NCI-H2107 (cell line): ENCODE results near the gene NUP85.
"Not testable (repeated sequence)": the region's sequence is repeated elsewhere in the genome, so short reads cannot be mapped to it uniquely, and the experiment has no call there.

Experiments used
- DNase-seq: peaks from one replicate; lab custom pipeline; 2025; lab: John Stamatoyannopoulos, UW

The NUP85 gene

DNA sequence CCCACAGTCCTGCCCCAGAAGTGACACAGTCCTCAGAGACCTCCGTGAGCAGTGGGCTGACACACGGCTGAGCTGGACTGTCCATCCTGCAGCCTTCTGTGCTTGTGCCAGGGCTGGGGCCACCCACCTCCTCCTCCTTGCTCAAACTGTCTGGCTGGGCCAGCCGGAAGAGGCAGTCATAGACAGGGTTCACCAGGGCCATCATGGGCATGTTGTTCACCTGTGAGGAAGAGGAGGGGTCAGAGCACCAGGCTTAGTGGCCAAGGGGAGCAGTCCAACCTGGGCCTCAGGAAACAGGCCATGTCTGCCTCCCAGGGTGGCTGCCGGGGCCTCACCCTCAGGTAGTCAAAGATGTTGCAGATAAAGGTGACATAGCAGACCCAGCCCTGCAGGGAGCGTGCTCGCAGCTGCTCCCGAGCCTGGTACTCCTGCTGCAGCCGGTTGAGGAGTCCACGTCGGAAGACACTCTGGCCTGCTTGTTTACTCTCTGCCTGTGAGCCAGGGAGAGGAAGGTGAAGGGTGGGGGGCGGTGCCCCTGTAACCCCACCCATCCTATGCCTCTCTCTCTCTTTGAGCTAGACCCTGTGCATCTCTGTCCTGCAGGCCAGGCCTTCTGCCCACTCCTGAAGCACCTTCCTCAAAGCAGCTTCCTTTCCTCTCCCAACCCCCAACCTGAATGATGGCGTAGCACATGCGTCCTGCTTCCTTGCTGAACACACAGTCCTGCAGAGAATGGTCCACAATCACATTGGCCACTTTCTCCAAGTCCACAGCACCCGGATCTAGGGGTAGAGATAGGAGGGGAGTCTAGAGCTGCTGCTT is 62.1 kb downstream of the NUP85 start:
- no peak for DNase-seq

DNA sequence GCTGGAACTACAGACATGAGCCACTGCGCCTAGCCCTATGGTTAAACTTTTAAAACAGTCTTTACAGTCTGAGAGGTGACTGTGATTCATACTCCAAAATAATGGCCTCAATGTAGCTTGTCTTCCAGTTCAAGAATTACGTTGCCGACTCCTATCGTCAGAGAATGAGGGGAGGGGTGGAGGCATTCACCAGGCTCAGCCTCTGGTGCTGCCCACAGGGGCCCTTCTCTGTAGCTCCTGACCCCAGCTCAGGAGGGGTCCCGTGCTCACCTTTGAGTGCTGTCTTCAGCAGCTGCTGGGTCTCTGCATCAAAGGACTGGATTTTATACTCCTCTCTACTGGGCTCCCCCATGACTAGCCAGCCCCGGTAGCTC is 64.4 kb downstream of the NUP85 start:
- no peak for DNase-seq

DNA sequence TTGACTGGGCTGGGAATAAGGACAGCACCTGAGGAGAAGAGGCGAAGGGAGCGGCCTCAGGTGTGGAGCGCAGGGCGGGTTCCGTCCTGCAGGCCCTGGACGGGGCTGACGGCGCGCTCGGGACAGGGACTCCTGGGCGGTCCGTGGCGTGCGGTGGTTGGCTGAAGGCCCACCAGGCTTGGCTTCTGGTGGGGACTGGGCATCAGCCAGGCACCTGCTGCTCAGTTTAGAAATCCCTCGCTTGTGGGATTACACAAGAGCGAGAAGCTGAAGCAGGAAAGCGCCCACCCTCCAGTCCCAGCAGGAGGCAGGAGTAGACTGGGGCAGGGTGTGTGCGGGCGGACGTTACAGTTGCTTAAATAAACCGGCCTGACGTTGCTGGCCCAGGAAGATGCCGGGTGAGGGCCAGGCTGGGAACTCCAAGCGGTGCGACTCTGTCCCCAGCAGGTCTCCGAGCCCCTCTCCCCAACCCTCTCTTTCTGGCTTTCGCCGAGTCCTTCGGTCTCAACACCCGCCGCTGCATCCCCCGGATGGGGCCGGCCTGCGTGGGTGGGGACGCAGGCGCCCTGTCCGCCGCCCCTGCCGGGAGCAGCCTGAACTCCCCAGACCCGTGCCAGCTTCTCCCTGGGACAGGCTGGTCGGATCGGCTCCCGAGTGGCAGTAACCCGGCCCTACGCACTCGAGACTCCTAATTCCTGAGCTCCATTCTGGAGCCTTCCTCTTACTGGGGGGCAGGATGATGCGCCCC is 64.9 kb downstream of the NUP85 start:
- DNase-seq: no peak

DNA sequence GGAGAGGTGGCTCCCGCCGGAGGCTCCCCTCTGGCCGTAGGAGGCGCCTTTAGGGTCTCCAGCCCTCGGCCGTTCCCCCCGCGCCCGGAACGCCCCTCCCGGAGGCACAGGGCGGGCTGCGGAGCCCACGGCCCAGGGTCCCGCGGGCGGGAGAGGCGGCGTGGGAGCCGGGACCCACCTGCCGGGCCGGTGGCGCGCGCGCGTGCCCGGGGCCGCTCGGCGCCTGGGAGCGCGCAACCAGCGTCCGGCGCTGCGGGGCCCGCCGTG is 65.4 kb downstream of the NUP85 start, which contains the start of gene MIF4GD:
TSS of gene MIF4GD (minus strand) at position 266 of the 267 bp plus-strand sequence. CDS start 1,036 bp downstream, outside the sequence.
- DNase-seq: no peak

DNA sequence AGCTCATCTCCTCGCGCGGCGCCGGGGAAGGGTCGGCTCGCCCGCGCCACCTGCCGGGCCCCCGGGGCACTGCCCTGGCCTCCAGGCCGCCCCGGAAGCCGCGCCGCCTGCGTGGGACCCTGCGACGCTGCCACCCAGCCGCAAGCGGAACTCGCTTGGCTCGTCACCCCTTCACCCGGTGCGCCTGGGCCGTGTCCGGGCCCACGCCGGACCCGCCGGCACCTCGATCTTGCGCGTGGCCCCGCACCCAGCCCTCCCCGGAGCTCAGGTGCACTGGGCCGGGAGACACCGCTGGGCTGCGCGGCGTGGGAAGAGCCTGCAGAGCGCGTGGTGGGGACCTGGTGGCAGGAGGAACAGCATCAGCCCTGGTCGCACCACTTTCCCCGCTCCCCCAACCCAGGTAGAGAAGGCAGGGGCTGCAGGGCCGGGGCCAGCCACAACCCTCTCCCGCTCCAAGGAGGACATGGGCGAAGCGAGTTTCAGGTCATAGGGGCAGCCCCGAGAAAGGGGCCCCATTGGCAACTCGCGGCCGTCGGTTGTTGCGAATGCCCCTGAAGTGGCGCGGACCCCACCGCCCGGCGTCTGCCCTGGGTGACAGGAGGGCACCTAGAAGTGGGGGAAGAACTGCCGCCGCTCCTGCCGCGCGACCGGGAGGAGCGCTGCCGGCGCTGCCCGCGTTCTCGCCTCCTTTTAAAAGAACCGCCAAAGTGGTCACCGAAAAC is 65.9 kb downstream of the NUP85 start:
- DNase-seq: no peak

DNA sequence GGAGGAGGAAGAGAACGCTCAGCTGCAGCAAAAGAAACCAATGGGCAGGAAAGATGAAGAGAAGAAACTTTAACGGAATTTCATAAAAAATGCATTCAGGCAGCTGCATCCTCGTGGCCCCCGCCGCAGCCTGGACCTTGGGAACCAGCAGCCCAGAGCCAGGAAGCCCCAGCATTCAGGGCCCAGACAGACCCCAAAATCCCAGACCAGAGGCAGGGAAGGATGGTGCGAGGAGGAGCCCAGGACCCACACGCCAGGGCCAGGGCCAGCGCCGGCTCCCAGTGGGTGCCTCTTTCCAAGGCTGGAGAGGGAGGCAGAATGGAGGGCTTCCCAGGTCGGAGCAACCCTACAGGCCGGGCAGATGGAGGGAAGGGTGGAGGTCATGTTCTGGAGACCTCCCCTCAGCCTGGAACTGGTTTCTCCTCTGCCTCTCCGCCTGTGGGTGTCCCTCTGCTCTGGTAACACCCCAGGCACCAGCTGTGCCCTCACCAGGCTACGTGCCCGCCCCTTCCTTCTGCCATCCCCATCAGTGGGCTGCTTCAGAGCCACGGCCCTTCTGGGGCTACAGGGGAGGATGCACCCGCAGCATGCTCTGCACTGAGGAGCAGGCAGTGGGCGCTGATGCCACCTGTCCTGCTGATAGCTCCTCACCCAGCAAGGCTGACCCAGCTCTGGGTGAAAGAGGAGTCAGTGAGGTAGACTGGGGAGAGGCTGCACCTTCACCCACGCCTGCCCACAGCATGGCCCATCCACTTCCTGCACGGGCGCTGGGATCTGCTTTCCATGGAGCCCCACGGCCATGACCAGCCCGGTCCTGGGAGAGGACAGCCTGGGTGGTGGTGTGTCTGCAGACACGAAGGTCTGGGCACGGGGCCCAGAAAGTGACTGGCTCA is 66.7 kb downstream of the NUP85 start:
- DNase-seq: no peak

DNA sequence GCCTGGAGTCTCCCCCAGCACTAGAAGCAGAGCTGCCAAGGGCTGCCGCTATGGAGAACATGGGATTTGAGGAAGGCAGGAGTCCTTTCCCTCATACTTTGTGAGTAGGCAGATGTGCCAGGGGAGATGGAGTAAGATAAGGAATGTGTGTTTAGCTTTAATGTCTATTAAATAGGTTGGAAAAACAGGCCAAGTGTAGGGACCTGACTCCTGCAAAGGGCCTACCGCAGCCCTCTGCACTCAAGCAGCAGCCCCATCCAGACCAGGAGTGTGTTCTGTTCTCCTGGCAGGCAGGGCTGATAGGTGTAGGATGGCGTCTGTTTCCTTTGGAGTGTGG is 67.3 kb downstream of the NUP85 start:
- no peak for DNase-seq

DNA sequence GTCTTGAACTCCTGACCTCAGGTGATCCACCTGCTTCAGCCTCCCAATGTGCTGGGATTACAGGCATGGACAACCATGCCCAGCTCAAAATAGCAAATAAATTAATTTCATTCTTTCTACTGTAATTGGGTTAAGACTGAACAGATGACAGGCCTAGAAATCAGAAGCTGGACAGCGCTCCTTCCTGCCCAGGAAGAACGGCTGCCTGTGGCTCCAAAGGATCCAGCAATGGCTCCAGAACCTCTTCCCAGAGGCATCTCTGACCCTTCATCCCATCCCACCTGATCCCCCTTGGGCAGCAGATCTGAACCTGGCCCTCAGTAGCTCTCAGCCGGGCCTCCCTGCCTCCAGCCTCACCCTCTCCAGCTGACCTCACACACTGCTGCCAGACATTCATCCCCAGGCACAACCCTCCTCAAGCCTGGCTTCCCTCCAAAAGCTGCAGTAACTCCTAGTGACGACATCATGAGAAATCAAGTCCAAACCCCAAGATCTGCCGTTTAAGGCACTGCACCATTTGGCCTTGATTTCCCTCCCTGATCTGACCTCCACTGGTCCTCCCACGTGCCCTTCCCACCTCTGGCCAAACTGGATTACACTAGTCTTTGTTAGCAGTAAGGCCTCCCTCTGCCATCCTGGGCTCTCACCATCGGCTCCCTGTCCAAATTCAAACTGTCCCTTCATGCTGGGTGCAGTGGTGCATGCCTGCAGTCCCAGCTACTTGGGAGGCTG is 68.7 kb downstream of the NUP85 start:
- DNase-seq: no peak

DNA sequence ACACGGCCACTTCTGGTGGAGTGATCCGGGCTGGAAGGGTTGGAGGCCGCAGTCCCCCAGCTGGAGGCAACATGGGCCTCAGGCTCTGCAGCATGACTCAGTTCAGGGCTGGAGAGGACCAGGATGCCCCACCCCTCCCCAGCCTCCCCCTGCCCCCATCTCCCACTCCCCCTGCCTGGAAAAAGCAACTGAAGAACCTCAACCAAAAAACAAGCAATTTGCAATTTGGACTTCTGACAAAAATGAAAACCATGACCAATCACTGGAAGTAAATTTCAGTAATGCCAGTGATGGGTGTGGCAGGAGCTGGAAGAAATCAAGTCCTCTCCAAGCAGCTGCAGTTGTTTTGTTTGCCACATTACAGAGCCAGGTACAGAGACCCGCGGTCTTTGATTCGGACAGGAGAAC is 72.2 kb downstream of the NUP85 start:
- no peak for DNase-seq

DNA sequence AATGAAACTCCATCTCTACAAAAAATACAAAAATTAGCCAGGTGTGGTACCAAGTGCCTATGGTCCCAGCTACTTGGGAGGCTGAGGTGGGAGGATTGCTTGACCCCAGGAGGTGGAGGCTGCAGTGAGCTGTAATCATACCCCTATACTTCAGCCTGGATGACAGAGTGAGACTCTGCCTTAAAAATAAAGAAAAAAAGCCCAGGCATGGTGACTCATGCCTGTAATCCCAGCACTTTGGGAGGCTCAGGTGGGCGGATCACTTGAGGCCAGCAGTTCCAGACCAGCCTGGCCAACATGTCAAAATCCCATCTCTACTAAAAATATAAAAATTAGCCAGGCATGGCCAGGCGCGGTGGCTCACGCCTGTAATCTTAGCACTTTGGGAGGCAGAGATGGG is 74.7 kb downstream of the NUP85 start:
- DNase-seq: not testable (repeated sequence)

DNA sequence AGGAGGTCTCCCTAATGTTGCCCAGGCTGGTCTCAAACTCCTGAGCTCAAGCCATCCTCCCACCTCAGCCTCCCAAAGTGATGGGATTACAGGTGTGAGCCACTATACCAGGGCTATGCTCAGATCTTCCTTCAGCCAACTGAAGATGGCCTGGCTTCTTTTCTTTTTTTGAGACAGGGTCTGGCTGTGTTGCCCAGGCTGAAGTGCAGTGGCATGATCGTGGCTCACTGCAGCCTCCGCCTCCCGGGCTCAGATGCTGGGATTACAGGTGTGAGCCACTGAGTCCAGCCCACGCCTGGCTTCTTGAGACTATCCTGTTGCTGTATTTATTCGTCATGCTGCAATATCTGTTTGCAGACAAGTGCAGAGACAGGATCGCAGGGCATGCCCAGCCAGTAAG is 79.6 kb downstream of the NUP85 start:
- no peak for DNase-seq
